SH-SY5Y (cell line): ENCODE measurements around the gene CYP1B1.

Experiments used
- GATA2 ChIP-seq: IDR thresholded peaks from 2 replicates; pipeline ENCODE4 v1.6.1; 2011; ENCODE audit warnings: mild to moderate bottlenecking, low read depth, low read length
- GATA3 ChIP-seq: IDR thresholded peaks from 2 replicates; pipeline ENCODE4 v1.6.1; 2011; ENCODE audit warnings: low read depth, mild to moderate bottlenecking, low read length, moderate library complexity

- TF ChIP-seq GATA2 (no peak), GATA3 (no peak)
Observed at GRCh38 chr2:38074058-38074763, 1.7 kb downstream of the CYP1B1 start.
